ENCODE measurements around the gene RFX2. TPM values are rescaled to one million over a fixed set of nuclear protein-coding genes. Genes with fewer than 3 reads are reported as not detected.

RFX2 gene
- total and polyA plus RNA-seq, 2 donors from 2014 or later = 4.6 to 12.6 TPM

- DNase-seq (peak in 1 of 5 donors; percentile 25), FAIRE-seq (no peak)
- Histone ChIP-seq H3K4me1 (ENCODE audit: control insufficient read depth in 2 of 3, insufficient read depth in 2 of 3, low read depth in 1 of 3, low read length in 3 of 3) (peaks cover 8 to 12% (median 11%) of the 10 kb centered on the region in 3 donors), H3K36me3 (ENCODE audit: control insufficient read depth in 2 of 3, insufficient read depth in 3 of 3, low read length in 3 of 3) (no peaks in the 10 kb centered on the region), H3K4me3 (ENCODE audit: low read length in 3 of 3) (no peak overlapping the region), H3K9me3 (ENCODE audit: control insufficient read depth in 2 of 3, insufficient read depth in 1 of 3, low read length in 3 of 3) (no peaks in the 10 kb centered on the region), H3K27ac (ENCODE audit: low read depth in 2 of 2, low read length in 2 of 2) (no peak overlapping the region), H3K9ac (ENCODE audit: low read length in 3 of 3) (no peak overlapping the region), H3K27me3 (ENCODE audit: control insufficient read depth, insufficient read depth, low read length) (no peaks in the 10 kb centered on the region)
- intact Hi-C loops (cut with DNase I) = no loop called here
- TF ChIP-seq, protein P1, sequence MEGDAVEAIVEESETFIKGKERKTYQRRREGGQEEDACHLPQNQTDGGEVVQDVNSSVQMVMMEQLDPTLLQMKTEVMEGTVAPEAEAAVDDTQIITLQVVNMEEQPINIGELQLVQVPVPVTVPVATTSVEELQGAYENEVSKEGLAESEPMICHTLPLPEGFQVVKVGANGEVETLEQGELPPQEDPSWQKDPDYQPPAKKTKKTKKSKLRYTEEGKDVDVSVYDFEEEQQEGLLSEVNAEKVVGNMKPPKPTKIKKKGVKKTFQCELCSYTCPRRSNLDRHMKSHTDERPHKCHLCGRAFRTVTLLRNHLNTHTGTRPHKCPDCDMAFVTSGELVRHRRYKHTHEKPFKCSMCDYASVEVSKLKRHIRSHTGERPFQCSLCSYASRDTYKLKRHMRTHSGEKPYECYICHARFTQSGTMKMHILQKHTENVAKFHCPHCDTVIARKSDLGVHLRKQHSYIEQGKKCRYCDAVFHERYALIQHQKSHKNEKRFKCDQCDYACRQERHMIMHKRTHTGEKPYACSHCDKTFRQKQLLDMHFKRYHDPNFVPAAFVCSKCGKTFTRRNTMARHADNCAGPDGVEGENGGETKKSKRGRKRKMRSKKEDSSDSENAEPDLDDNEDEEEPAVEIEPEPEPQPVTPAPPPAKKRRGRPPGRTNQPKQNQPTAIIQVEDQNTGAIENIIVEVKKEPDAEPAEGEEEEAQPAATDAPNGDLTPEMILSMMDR (IDR thresholded peaks at IDR 0.05; ENCODE audit: borderline replicate concordance, extremely low read depth, insufficient read depth) = no peak
These were observed 40.1 kb downstream of the RFX2 start for GRCh38 chr19:6070207-6070681.

DNA sequence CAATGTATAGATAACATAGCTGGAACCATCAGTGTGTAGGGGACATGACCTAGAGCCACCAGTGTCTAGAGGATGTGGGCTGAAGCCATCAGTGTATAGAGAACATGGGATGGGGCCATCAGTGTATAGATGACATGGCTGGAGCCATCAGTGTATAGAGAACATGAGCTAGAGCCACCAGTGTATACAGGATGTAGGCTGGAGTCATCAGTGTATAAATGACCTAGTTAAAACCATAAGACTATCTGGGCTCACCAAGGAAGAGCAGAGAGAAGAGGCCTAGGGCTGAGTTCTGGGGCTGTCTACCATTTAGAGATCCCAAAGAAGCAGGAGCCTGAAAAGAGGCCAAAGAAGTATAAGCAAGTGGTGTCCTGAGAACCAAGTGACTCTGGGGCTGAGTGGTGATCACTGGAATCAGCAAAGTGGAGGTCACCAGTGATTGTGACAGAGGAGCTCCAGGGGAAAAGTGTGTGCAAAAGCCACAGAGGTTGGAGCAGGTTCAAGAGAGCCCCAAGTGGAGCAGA, 41.0 kb downstream of the RFX2 start:
- DNase-seq (peak in 1 of 5 donors; percentile 7), FAIRE-seq (no peak)
- Histone ChIP-seq H3K4me1 (ENCODE audit: control insufficient read depth in 2 of 3, insufficient read depth in 2 of 3, low read depth in 1 of 3, low read length in 3 of 3) (peaks cover 8 to 12% (median 11%) of the 10 kb centered on the region in 3 donors), H3K9ac (ENCODE audit: low read length in 3 of 3) (no peak overlapping the region), H3K27ac (ENCODE audit: low read depth in 2 of 2, low read length in 2 of 2) (no peak overlapping the region), H3K27me3 (ENCODE audit: control insufficient read depth, insufficient read depth, low read length) (no peaks in the 10 kb centered on the region), H3K9me3 (ENCODE audit: control insufficient read depth in 2 of 3, insufficient read depth in 1 of 3, low read length in 3 of 3) (no peaks in the 10 kb centered on the region), H3K36me3 (ENCODE audit: control insufficient read depth in 2 of 3, insufficient read depth in 3 of 3, low read length in 3 of 3) (no peaks in the 10 kb centered on the region), H3K4me3 (ENCODE audit: low read length in 3 of 3) (no peak overlapping the region)
- TF ChIP-seq, protein P1 (IDR thresholded peaks at IDR 0.05; ENCODE audit: borderline replicate concordance, extremely low read depth, insufficient read depth) = no peak
- intact Hi-C loops (cut with DNase I) = no loop called here

GRCh38 chr19:6068711-6069110, 41.6 kb downstream of the RFX2 start:
- no peaks in the 10 kb centered on the region for H3K27me3 ChIP-seq (ENCODE audit: control insufficient read depth, insufficient read depth, low read length)
- TF ChIP-seq, protein P1 (IDR thresholded peaks at IDR 0.05; ENCODE audit: borderline replicate concordance, extremely low read depth, insufficient read depth) = no peak
- intact Hi-C loops (cut with DNase I) = no loop called here
- DNase-seq (peak in 1 of 5 donors; percentile 38), FAIRE-seq (no peak)
- H3K9ac ChIP-seq (ENCODE audit: low read length in 3 of 3) = no peak overlapping the region
- no peaks in the 10 kb centered on the region for H3K36me3 ChIP-seq (ENCODE audit: control insufficient read depth in 2 of 3, insufficient read depth in 3 of 3, low read length in 3 of 3)
- no peak overlapping the region for H3K27ac ChIP-seq (ENCODE audit: low read depth in 2 of 2, low read length in 2 of 2)
- no peak overlapping the region for H3K4me3 ChIP-seq (ENCODE audit: low read length in 3 of 3)
- H3K9me3 ChIP-seq (ENCODE audit: control insufficient read depth in 2 of 3, insufficient read depth in 1 of 3, low read length in 3 of 3) = no peaks in the 10 kb centered on the region
- peaks cover 8 to 12% (median 11%) of the 10 kb centered on the region in 3 donors for H3K4me1 ChIP-seq (ENCODE audit: control insufficient read depth in 2 of 3, insufficient read depth in 2 of 3, low read depth in 1 of 3, low read length in 3 of 3)

DNA sequence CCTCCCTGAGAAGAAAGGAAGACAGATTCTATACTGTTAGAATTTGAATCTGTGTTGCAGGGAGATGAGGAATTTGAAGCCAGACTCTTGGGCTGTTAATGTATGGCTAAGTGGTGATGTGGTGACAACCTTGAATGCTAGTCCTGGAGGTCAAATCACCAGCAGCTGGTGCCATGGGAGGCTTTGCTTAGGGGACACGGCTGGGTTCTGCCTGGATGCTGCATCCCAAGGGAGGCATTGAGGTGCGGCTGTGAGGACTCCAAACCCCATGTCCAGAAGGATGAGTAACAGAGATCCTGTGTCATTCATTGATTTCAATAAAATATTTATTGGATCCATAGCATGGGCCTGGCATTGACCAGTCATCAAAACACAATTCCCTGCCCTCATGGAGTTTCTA, 42.3 kb downstream of the RFX2 start:
- H3K9me3 ChIP-seq (ENCODE audit: control insufficient read depth in 2 of 3, insufficient read depth in 1 of 3, low read length in 3 of 3) = no peaks in the 10 kb centered on the region
- FAIRE-seq (no peak), DNase-seq (peak in 1 of 5 donors; percentile 15)
- no peaks in the 10 kb centered on the region for H3K27me3 ChIP-seq (ENCODE audit: control insufficient read depth, insufficient read depth, low read length)
- TF ChIP-seq, protein P1 (IDR thresholded peaks at IDR 0.05; ENCODE audit: borderline replicate concordance, extremely low read depth, insufficient read depth) = no peak
- intact Hi-C loops (cut with DNase I) = no loop called here
- no peak overlapping the region for H3K4me3 ChIP-seq (ENCODE audit: low read length in 3 of 3)
- peaks cover 8 to 12% (median 11%) of the 10 kb centered on the region in 3 donors for H3K4me1 ChIP-seq (ENCODE audit: control insufficient read depth in 2 of 3, insufficient read depth in 2 of 3, low read depth in 1 of 3, low read length in 3 of 3)
- H3K27ac ChIP-seq (ENCODE audit: low read depth in 2 of 2, low read length in 2 of 2) = no peak overlapping the region
- no peaks in the 10 kb centered on the region for H3K36me3 ChIP-seq (ENCODE audit: control insufficient read depth in 2 of 3, insufficient read depth in 3 of 3, low read length in 3 of 3)
- no peak overlapping the region for H3K9ac ChIP-seq (ENCODE audit: low read length in 3 of 3)

Measured in kidney (tissue), 14 donors.